ENCODE measurements around the gene ARHGAP24.
A peak's percentile ranks its signal among the peaks of the same experiment; 100 is the strongest.

The ARHGAP24 gene

GRCh38 chr4:85779165-85779564 lies 304.2 kb downstream of the ARHGAP24 start:
- DNase-seq (ENCODE audit: low spot score), result no peak

GRCh38 chr4:85780664-85781063 lies 305.7 kb downstream of the ARHGAP24 start:
- DNase-seq (ENCODE audit: low spot score), result no peak

DNA sequence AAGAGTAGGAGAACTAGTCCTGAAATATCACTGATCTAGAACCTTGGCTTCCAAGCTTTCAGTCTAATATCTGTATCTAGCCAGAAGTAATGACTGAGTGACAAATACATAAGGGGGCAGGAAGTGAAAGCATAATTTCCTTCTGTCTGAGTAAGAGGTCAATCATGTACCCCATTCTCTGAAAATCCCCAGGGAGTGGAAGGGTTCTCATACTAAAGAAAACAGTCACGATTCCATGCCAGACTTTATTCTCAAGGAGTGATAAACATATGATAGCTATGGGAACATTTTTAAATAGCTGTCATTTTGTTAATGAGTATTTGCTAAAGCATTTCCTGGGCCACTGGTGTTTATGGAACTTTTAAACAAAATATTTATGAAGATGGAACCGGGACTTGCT lies 308.5 kb downstream of the ARHGAP24 start:
- peak; percentile 16 for DNase-seq (ENCODE audit: low spot score)

GRCh38 chr4:85783900-85784299 lies 308.9 kb downstream of the ARHGAP24 start:
- DNase-seq (ENCODE audit: low spot score), result no peak

DNA sequence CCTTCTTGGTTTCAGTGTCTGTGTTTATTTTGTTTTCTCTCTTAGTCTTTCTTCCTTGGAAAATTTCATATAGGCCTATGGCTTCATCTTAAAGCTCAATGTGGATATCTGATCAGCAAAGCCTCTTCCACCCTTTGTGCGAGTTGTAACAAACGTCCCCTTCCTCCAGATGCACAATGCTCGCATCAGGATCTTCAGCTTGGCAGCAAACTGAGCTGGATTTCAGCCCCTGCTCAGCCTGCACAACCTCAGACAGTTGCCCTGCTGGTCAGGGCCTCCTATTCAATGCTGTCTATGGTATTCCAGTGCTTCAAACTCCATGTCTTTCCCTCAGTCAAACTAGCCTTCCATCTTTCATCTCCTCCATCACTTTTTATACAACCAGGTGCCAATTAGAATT lies 309.4 kb downstream of the ARHGAP24 start:
- no peak for DNase-seq (ENCODE audit: low spot score)

GRCh38 chr4:85784947-85785346 lies 310.0 kb downstream of the ARHGAP24 start:
- DNase-seq (ENCODE audit: low spot score), result no peak

DNA sequence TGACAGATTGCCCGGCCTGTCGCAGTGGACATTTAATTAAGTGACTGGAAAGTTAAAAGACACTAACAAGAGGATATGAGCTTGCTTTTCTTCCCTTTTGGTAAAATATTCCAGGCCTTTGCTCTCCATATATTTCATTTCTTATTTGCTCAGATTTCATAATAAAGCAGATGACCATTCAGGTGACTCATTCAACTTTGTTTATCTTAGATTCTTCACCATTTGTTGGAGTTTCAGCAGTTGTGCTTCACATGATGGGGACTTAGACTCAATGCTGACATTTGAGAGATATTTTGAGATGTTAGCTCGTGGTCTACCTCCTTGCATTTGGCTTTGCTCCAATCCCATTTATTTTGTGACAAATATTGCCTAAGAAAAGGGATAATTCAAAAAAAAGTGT lies 312.2 kb downstream of the ARHGAP24 start:
- DNase-seq (ENCODE audit: low spot score), result peak; percentile 13

GRCh38 chr4:85788604-85789003 lies 313.7 kb downstream of the ARHGAP24 start:
- no peak for DNase-seq (ENCODE audit: low spot score)

- DNase-seq (ENCODE audit: low spot score), result no peak
Measured at GRCh38 chr4:85789241-85789640, 314.3 kb downstream of the ARHGAP24 start.

GRCh38 chr4:85790582-85790981 lies 315.6 kb downstream of the ARHGAP24 start:
- DNase-seq (ENCODE audit: low spot score), result no peak

DNA sequence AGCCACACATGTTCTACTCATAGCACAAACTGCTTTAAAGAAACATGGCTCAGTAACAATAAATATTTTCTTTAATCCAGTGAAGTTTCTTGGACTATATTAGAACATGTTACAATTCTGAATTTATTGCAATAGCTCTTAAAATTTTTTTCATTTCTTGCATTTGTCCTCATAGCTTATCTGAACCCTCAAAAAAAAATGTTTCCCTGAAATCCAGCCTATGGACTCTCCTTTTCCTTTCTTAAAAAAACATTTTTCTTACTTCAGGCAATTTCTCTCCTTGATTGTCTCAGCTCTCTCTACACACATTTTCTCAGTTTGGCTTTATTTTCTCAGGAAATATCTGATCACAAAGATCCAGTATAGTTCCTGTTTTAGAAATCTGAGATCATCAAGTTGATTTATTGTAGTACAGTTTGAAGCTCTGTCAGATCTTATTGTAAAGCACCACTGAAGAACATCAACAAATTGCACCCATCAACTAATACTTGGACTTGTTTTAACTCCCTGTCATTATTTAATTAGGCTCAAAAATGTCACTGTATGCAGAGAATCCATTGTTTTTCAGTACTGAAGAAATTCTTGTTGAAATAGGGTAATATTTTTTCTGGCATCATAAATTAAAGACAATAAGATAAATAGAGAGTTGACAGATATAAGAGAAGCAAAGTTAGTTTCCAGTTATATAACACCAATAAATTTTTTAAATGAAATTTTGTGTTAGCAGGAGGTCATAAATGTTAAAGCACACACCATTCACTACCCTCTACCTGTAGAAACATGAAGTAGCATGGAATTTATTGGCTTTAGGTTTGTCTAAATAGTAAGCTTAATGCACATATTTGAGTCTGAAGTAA lies 317.7 kb downstream of the ARHGAP24 start:
- DNase-seq (ENCODE audit: low spot score), result no peak

DNA sequence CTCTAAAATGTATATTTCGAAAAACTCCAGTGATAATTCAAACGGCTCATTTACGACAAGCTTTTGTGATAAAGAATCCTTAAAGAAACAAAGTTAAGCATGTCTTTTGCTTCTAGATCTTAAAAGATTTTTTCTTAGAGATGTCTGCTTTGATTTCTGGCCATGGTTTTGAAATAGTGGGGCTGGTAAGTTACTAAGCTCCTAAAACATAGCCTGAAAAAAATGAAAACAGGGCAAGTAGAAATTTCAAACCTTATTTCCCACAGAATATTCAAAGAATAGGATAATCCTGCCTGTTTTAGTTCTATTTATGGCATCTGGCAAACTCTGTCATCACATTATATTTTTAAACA lies 318.3 kb downstream of the ARHGAP24 start:
- no peak for DNase-seq (ENCODE audit: low spot score)

DNA sequence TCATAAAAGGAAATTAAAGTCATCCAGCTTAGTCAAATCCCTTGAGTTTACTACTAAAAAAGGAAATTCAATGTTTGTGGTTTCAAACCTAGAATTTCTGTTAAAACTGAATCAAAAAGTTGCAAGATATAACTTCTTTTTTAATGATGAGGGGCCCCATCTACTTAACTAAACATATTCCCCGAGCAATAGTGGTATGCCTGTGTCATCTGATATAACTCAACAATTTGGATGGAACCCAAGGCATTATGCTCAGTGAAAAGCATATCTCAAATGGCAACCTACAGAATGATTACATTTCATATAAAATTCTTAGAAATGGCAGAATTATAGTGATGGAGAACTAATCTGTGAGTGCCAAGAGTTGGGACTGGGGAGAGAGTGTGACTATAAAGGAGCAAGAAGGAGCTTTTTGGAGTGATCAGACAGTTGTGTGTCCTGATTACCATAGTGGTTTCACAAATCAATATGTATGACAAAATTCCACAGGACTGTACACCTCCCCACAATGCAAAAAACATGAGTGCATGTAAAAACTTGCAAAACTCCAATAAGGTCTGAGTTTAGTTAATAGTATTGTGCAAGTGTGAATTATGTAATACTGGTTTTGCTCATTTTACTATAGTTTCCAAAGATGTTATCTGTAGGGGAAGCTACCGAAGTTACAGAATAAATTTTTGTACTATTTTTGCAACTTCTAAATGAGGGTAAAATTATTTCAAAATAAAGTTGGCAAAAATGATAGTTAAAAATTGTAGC lies 323.2 kb downstream of the ARHGAP24 start:
- DNase-seq (ENCODE audit: low spot score), result no peak

- DNase-seq (ENCODE audit: low spot score), result no peak
Measured at GRCh38 chr4:85803856-85804255, 328.9 kb downstream of the ARHGAP24 start.

DNA sequence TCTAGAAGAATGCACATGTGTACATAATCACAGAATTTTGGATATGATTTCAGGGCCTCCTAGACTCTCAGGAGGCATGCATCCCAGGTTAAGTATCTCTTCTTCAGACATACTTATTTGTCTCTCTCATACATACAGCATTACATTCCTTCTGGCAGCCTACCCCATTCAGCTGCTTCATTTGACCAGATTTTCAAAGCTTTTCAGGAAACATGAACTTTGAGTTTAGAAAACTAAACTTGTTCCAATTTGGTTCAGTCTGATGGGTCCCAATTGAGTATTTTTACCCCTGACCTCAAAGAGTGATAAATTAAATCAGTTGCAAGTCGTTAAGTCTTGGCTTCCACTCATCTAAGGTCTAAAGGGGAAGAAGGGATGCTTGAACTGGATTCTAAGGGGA lies 330.9 kb downstream of the ARHGAP24 start:
- no peak for DNase-seq (ENCODE audit: low spot score)

DNA sequence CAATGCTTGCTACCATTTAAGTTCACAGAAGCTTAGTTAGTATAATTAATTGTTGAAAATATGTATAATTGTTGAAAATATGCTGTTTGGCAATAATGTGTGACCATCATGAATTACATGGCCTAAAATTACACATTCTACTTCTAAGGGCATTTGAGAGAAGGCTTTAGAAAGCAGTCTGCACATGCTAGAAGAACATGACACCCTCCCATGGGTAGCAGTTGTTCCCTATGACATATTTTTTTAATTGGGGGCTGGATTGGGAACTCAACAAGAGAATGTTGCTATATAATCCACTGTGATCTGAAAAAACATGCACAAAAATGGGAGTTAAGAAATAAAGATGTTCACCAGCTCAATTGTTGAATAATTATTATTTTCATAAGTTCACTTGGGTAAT lies 331.4 kb downstream of the ARHGAP24 start:
- no peak for DNase-seq (ENCODE audit: low spot score)

GRCh38 chr4:85807247-85807950 lies 332.4 kb downstream of the ARHGAP24 start:
- no peak for DNase-seq (ENCODE audit: low spot score)

- DNase-seq (ENCODE audit: low spot score), result no peak
Measured at GRCh38 chr4:85808104-85808503, 333.2 kb downstream of the ARHGAP24 start.

DNA sequence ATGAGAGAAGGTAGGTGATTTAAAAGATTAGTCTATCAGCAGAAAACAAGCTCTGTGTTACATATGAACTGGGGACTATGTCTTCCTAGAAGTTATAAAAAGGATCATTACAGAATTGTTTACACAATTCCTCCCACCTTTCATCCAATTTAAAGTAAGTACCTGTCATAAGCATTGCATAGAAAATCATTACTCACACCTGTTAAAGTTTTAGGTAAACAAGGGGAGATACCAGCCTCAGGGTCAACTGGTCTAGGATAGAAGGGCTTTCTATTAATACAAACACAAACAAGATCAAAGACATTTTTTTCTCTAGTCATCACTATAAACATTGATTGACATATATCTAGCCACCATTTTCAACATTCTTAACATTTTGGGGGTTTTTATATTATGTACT lies 333.9 kb downstream of the ARHGAP24 start:
- DNase-seq (ENCODE audit: low spot score), result no peak

GRCh38 chr4:85812776-85813175 lies 337.8 kb downstream of the ARHGAP24 start:
- DNase-seq (ENCODE audit: low spot score), result no peak

- no peak for DNase-seq (ENCODE audit: low spot score)
Measured at GRCh38 chr4:85815796-85816459, 341.0 kb downstream of the ARHGAP24 start.

GRCh38 chr4:85818700-85819099 lies 343.8 kb downstream of the ARHGAP24 start:
- no peak for DNase-seq (ENCODE audit: low spot score)
